HG02970 (cell line): ENCODE results near the gene IFI30.
"Not testable (repeated sequence)": the region's sequence is repeated elsewhere in the genome, so short reads cannot be mapped to it uniquely, and the experiment has no call there.

ENCODE experiments used
- ATAC-seq: cut with Tn5 transposase; IDR thresholded peaks from one replicate; pipeline ENCODE4 v1.9.1; 2021; ENCODE audit warnings: mild to moderate bottlenecking, moderate library complexity, moderate number of reproducible peaks; ENCODE audit not compliant: unreplicated experiment, low FRiP score

The IFI30 gene

GRCh38 chr19:18197941-18198340 is 24.3 kb downstream of the IFI30 start:
- ATAC-seq = no peak

GRCh38 chr19:18198374-18198773 is 24.8 kb downstream of the IFI30 start:
- no peak for ATAC-seq

DNA sequence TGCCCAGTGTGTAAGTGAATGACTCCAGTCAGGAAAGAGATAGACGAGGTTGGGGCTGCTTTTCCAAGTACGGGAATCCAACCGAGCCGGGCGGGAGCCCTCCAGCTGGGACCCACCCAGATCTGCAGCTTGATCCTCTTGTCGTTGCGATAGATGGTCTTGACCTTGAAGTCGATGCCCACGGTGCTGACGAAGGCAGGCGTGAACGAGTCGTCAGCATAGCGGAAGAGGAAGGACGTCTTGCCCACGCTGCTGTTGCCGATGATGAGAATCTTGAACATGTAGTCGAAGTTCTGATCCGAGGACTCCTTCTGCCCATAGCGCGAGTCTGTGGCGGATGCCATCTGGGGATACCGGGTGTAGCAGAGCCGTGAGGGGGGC is 28.8 kb downstream of the IFI30 start:
- ATAC-seq = no peak

GRCh38 chr19:18202778-18203407 is 29.3 kb downstream of the IFI30 start:
- ATAC-seq = no peak

GRCh38 chr19:18203408-18203862 is 29.8 kb downstream of the IFI30 start:
- no peak for ATAC-seq

GRCh38 chr19:18203863-18204393 is 30.3 kb downstream of the IFI30 start, which contains the start of gene RAB3A:
Gene RAB3A, minus strand, starts transcription at chr19:18204042. Its CDS starts 1,302 bp downstream, at chr19:18202740.
- peak; percentile 93 for ATAC-seq

GRCh38 chr19:18204394-18205199 is 31.0 kb downstream of the IFI30 start:
- peak; percentile 3 for ATAC-seq

DNA sequence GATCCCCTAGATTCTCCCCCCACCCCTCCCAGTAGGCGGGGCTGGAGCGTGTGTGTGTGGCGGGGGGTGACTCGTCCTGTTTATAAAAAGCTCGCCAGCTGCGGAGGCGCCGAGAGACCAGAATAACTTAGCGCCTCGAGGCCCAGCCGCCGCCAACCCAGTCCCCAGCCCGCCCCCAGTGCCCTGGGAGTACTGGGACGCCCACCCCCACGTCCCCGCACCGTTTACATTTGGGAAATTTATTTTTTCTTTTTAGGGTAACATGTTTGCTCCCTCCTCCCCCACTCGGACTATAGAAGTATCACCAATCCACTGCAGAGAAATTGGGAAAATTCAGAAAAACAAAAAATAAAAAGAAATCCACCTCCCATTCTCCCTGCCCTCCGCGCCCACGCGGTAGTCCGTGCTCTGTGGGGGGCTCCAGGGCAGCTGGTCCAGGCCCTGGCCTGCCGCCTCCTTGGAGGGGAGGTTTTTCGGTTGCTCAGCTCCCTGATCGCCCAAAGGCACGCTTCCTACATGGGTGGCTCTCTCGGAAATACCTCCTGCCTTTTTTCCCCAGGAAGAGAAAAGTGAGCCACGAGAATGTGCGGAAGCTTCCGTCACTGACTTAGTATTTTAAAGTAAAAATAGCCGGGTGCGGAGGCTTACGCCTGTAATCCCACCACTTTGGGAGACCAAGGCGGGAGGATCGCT is 31.7 kb downstream of the IFI30 start:
- no peak for ATAC-seq

GRCh38 chr19:18206018-18206417 is 32.4 kb downstream of the IFI30 start:
- ATAC-seq = no peak

DNA sequence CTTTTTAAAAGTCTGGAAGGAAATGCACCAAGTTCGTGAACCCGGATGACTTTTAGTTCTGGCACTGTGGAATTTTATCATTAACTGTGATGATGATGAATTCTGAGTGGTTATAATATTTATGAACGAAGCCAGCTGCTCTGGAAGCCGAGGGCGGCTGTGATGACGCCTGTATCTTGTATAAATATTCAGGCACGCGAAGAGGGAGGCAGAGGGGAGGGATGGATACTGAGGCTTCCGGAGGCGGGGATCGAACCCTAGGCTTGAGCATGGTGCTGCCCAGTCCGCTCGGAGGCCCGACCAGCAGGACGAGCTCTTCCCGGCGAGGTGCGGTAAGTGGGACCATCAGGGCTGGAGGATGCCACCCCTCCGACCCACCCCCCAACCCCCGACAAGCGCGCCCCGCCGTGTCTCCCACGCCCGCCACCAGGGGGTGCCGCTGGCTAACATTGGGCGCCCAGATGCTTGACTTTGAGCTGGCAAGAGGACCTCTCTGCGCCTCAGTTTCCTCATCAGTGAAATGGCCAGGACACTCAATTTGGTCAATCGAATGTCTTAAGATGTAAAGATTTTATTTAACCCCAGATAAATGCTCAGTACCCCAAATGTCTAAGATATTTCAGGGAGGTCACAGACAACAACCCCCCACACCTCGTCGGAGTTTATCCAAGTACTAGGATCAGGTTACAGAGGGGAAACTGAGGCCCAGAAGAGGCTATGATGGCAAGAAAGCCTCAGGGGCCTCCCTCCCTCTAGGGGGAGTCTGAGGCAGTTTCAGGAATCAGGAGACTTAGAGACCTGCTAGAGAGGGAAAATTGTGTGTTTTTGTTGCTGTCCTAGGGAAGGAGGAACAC is 34.7 kb downstream of the IFI30 start:
- no peak for ATAC-seq

- ATAC-seq = not testable (repeated sequence)
Observed at GRCh38 chr19:18209912-18210311, 36.3 kb downstream of the IFI30 start.

DNA sequence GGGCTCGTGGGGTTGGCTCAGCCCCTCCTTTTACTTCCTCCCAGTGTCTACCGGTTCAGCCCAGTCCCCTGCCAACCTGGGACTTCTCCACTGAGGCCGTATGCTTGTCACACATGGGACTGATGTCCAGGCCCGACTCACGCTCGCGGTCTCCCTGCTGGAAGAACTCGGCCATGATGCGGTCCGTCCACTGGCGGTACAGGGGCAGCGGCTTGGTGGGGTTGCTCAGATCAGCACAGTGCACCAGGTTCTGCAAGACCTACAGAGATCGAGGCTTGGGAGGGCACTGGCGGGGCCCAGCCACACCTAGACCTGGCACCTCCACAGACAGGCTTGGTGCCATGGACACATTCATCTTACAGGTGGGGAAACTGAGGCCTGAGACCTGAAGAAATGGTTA is 38.1 kb downstream of the IFI30 start:
- ATAC-seq = no peak

DNA sequence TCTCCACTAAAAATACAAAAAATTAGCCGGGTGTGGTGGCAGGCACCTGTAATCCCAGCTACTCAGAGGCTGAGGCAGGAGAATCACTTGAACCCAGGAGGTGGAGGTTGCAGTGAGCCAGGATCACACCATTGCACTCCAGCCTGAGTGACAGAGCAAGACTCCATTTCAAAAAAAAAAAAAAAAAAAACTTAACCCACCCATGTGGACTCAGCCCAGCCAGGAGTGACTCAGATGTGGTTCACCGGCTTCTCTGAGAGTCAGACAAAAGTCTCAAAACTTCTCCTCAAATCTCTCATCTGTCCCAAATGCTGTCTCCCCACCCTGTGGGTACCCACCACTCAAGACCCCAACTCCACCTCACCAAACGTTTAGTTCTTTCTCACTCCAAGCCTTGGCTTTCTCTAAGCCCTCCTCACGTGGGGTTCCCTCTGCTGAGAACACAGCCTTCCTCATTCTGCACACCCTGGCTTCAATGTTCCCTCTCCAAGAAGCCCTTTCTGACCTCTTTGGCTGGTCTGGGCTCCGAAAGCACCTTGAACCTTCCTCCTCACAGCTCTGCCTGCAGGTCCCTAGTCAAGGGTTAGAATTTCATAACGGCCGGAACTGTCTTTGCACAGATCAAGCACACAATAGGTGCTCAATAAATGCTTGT is 41.3 kb downstream of the IFI30 start:
- no peak for ATAC-seq

DNA sequence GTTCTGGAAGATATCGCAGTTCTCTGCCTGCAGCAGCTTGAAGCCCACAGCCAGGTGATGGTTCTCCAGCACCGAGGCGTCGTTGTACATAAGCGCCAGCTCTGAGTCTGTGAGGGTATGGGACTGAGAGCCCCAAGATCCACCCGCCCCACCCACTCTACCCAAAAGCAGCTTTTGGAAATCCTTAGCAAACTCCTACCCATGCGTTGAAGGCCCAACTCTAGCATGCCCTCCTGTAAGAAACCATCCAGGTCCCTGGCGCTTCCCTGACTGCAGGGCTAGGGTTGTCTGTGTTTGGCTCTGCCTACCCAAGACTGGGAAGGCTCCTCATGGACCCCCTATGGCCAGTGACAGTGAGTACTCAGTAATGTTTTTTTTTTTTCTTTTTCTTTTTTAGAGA is 43.2 kb downstream of the IFI30 start:
- no peak for ATAC-seq

GRCh38 chr19:18218159-18218558 is 44.5 kb downstream of the IFI30 start:
- ATAC-seq = no peak

DNA sequence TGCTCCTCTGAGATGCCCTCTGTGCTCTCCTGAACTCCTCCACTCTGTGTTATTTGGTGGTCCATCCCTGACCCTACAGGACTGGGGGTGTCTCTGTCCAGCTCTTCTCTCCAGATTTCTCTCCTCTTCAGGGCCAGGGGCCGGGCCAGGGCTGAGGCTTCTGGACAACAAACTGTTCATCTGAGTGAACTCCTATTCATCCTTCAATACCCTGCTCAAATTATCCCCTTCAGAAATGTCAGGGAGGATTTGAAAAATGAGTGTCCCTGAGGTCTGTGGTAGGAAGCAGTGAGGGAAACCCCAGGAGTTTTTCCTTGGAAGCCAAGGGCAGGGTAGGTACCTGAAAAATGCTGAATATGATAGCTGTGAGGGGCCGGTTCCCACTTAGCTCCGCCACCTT is 45.0 kb downstream of the IFI30 start:
- no peak for ATAC-seq

DNA sequence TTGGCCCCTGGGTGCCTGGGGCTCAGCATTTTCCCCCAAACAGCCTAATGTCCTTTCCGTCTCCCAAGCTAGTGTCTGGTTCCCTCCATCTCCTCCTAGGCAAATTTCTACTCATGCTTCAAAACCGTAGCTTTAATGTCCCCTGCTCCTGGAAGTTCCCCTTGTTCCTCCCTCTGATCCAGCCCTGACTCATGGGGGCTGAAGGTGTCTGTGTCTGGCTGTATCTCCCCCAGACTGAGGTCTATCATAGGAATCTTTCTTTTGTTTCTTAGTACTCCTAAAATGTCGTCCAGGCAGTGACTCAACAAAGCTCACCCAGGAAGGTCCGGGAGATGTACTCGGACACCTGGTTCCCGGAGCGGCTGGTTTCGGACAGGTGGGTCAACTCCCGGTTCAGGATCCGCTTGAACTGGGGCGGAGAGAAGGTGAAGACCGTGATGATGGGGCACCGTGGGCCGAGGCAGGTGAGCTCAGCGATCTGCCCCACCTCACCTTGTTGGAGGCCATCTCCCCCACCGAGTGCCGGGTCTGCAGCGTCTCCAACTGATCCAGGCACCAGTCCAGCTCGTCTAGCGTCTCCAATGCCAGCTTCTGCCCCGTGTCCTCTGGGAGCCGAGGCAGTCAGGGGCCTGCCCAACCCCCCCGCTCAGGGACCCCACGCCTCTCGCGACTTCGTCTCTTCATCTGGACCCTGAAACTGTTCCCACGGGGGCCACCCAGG is 46.5 kb downstream of the IFI30 start:
- ATAC-seq = no peak

DNA sequence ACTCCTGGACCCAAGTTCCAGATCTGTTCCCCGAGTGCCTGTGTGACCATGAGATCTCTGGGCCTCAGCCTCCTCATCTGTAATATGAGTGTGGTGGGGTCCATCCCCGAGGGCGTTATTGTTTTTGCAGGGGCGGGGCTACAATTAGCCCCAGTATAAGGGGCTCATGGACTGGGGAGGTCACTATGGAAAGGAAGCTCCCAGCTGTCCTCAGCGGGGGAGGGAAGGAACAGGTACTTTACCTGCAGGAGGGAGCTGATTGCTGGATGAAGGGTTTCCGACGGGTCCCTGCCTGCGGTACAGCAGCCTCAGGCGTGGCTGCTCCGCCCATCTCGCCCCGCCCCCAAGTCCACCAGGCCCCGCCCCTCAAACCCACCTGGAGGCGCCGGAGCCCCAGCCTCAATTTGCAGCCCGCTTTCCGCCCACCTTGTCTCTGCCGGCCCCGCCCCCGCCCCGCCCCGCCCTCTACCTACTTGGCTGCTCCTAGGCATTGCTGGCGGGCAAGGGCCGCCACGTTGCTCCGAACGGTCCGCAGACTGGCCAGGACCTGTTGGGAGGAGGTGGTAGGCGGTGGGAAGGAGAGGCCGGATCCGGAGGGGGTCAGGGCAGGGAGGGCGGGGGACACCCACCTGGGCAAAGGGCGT is 47.1 kb downstream of the IFI30 start:
- no peak for ATAC-seq
